PC-3 (cell line): ENCODE measurements around the gene SPATC1L.

ENCODE experiments used
- EZH2 ChIP-seq: fragments of 300-600 bp; sonication (generic); IDR thresholded peaks from one replicate; pipeline ENCODE4 v1.6.1; 2017; ENCODE audit warnings: antibody characterized with exemption, mild to moderate bottlenecking, low read length; ENCODE audit not compliant: unreplicated experiment
- EZH2phosphoT487 ChIP-seq: fragments of 300-600 bp; sonication (generic); IDR thresholded peaks from 2 replicates; pipeline ENCODE4 v1.6.1; 2018; ENCODE audit warnings: mild to moderate bottlenecking, antibody characterized with exemption, low read length, borderline replicate concordance
- TF ChIP-seq, protein P1 (sequence below): fragments of 300-600 bp; sonication (generic); conservative IDR thresholded peaks from 2 replicates; pipeline ENCODE4 v1.5.1; 2017; ENCODE audit warnings: antibody characterized with exemption, low read depth, mild to moderate bottlenecking, low read length

DNA sequence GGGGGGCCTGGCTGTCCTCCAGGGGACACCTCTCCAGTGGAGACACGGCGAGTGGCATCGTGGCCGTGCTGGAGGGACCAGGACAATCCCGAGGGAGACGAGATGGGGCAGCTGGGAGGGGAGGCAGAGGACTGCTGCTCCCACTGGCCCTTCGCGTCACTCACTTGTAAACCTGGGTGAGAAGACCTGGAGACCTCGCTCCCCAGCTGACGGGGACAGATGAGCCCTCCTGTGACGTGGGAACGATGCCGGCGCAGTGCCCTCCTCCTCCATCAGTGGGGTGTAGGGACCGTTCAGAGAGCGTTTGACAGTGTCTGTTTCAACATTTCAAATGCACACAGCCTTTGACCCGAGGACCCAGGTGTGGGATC, 4.6 kb downstream of the SPATC1L start:
- TF ChIP-seq, protein P1, sequence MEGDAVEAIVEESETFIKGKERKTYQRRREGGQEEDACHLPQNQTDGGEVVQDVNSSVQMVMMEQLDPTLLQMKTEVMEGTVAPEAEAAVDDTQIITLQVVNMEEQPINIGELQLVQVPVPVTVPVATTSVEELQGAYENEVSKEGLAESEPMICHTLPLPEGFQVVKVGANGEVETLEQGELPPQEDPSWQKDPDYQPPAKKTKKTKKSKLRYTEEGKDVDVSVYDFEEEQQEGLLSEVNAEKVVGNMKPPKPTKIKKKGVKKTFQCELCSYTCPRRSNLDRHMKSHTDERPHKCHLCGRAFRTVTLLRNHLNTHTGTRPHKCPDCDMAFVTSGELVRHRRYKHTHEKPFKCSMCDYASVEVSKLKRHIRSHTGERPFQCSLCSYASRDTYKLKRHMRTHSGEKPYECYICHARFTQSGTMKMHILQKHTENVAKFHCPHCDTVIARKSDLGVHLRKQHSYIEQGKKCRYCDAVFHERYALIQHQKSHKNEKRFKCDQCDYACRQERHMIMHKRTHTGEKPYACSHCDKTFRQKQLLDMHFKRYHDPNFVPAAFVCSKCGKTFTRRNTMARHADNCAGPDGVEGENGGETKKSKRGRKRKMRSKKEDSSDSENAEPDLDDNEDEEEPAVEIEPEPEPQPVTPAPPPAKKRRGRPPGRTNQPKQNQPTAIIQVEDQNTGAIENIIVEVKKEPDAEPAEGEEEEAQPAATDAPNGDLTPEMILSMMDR: no peak
- TF ChIP-seq EZH2phosphoT487: no peak
- no peak for TF ChIP-seq EZH2
